Activated effector memory CD4-positive, alpha-beta T cell treated with Interleukin-2 at 50 U/mL for 16 hours (primary cell): ENCODE results near the gene ACSS2.
"Not testable (repeated sequence)": the region's sequence is repeated elsewhere in the genome, so short reads cannot be mapped to it uniquely, and the experiment has no call there.

Experiments used
- DNase-seq: peaks from one replicate; pipeline ENCODE4 v3.0.0-alpha.2; 2020

ACSS2 gene

DNA sequence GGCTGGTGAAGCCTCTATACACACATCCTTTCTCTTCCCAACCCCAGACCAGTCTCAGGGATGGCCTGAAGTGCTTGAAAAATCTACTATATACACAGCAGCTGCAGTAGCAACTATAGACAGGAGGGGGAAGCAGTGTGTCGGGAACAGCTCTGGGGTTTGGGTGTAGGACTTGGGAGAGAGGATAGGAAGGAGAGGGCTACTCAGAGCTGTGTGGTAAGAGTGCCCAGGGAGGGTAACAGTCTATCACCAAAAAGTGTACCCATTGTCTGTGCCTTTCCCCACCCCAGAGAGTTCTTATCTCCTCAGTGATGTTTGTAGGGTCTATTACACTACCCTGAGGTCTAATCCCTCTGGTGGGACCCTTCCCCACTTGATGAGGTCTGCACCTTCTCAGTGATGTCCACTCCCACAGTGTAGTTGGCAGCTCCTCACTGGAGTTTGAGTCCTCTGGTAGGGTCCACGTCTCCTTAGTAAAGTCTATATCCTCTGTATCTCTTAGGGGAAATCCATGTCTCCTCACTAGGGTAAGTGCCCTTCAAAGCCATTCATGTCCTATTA, 2.2 kb upstream of the ACSS2 start:
- peak; percentile 16 for DNase-seq

DNA sequence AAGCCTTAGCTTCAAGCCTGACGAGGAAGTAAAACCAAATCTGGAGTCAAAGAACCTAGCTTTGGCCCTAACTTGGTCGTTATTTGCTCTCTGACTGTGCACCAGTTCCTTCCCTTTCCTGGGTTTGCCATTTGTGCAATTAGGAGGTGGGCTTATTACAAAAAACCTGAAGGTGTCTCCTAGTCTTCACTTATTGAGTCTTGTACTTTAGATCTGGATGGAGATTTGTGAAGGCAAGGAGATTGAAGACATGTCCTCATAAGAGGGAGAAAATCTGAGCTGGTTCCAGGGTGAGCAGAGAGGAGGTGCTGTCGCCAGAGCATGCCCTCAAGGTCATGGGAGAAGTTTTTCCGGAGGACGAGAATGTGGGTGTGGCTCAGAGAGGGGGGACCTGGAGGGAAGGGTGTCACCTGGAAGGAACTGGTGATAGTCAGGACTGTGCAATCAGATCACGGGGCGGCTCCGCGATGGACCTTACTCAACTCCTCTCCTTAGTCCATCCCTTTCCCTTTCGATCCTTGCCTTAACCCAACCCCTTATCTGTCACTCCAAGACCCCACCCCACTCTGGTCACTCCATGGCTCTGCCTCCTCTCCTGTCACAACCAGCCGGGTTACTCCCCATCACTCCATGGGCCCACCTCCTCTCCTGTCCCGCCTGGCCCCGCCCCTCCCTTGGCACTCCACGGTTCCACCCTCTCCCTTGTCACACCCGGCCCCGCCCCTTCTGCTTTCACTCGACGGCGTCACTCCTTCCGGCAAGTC, 588 bp upstream of the ACSS2 start:
- no peak for DNase-seq

DNA sequence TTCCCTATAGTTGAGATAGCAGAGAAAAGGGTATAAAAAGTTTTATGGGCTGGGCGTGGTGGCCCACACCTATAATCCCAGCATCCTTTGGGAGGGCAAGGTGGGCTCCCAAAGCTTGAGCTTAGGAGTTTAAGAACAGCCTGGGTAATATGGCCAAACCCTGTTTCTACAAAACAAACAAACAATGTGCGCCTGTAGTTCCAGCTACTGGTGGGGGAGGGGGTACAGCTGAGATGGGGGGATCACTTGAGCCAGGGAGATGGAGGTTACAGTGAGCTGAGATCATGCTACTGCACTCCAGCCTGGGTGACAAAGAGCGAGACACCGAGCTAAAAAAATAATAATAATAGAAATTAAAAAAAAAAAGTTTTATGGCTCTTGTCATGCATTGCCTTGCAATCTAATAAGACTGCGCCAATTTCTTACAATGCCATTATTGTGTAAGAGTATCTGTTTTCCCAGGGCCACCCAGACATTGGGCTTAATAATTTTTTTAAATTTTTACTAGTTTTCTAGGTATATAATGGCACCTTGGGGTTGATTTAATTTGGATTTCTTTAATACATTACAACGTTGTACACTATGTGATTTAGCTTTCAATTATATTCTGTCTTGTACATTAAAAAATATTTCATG, 3.9 kb downstream of the ACSS2 start:
- DNase-seq, result no peak

DNA sequence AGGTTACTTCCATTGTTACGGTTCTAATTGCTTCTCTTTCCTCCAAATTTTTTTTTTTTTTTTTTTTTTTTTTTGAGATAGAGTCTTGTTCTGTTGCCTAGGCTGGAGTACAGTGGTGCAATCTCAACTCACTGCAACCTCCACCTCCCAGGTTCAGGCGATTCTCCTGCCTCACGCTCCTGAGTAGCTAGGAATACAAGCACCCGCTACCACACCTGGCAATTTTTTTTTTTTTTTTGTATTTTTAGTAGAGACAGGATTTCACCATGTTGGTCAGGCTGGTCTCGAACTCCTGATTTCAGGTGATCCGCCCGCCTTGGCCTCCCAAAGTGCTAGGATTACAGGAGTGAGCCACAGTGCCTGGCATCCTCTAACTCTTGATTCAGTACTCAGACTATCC, 4.6 kb downstream of the ACSS2 start:
- DNase-seq, result not testable (repeated sequence)

DNA sequence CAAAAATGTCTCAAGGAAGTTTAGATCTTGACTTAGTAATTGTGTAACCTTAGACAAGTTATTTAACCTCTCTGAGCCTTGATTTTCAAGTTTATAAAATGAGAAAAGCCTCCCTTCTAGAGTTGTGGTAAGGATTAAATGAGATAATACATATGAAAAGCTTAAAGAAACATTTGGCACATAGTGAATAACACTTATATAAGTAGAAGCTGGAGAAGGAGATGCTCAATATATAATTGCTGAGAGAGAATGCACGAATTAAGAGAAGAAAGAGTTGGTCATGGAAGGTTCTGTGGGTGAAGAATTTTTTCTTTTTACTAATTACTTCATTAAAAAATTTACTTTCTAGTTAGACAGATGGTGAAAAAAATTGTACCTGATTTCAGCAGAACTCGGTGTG, 5.3 kb downstream of the ACSS2 start:
- no peak for DNase-seq

DNA sequence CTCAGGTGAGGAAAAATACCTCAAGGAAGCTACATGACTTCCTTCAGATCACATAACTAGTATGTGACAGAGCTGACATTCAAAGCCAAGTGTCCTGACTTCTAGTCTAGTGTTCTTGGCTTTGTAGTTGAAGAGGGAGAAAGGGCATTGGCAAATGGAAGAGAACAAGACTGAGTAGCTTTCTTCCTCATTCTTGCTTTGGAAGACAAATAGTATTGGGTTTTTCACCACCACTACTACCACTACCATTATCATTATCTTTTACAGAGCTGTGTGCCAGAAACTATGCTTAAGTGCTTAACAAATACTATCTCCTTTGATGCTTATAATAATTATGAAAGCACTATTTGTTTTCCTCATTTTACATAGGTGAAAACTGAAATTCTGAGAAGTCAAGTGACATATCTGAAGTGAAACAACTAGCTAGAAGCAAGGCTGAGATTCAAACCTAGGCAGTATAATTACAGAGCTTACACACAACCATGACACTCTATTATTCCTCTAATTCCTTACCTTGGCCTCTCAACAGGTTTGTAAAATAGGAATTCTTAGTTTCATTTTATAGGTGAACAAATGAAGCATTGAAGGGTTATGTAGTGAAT, 6.8 kb downstream of the ACSS2 start:
- DNase-seq, result no peak

DNA sequence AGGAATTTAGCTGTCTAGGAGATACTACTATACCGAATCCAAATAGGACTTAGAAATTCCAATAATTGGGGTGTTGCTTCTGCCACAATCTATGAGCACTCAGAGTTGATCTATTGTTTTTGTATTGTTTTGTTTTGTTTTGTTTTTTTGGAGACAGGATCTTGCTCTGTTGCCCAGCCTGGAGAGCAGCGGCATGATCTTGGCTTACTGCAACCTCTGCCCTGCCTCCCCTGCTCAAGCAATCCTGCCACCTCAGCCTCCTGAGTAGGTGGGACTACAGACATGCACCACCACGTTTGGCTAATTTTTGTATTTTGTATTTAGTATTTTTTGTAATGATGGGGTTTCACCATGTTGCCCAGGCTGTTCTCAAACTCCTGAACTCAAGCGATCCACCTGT, 7.4 kb downstream of the ACSS2 start:
- no peak for DNase-seq

DNA sequence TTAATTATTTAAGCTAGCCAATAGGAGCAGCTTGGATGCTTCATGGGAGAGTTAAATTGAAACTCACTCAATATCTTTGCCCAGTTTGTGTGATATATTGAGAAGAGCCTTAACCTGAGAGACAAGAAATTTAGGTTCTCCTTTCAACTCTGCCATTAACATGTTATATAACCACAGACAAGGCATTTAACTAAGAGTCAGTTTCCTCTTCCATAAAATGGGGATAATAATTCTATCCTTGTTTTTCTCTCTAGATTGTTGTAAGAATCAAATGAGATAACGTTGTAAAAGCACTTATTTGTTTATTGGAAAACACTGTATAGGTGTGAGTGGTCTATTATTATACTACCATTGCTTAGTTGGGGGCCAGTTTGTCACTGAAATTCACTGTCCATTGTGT, 7.8 kb downstream of the ACSS2 start:
- DNase-seq, result no peak

DNA sequence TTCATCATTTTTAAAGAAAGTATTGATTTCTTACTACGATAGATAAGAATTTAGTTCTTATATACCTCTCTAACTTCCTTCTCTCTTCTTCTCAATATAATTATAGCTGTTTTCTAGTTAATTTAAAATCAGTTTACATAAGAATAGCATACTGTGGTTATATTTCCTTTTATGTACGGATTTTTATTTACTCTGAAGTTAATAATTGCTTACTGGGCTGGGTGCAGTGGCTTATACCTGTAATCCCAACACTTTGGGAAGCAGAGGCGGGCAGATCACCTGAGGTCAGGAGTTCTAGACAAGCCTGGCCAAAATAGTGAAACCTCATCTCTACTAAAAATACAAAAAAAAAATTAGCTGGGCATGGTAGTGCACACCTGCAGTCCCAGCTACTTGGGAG, 9.7 kb downstream of the ACSS2 start:
- DNase-seq, result no peak

DNA sequence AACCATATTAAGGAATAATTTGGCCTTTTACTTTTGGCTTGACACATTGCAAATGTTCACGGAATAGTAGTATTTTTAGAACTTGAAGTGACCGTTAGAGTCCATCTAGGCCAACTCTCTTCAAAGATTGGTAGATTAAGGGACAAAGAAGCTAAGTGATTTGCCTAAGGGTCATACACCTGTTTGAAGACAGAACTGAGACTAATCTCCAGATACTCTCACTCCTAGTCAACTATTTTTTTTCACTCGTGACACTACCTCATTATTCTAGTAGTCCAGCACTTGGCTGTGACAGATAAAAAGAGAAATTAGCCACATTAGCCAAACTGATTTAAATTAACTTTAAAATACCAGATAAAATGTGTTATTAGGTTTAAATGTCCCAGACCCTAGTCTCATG, 10.6 kb downstream of the ACSS2 start:
- no peak for DNase-seq

DNA sequence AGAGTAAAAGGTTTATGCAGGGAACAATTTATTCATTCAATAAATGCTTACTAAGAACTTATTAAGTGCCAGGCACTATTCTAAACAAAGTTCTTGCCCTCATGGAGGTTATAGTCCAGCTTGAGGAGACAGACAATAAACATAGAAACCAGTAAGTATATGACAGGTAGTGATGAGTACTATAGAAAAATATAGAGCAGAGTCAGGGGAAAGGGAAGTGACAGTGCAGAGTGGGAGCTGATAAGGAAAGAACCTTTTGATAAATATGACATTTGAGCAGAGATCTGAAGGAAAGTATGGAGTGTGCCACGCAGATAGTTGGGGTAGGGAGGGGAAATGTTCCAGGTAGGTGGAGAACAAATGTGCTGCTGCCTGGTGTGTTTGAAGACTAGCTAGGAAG, 12.1 kb downstream of the ACSS2 start:
- no peak for DNase-seq

DNA sequence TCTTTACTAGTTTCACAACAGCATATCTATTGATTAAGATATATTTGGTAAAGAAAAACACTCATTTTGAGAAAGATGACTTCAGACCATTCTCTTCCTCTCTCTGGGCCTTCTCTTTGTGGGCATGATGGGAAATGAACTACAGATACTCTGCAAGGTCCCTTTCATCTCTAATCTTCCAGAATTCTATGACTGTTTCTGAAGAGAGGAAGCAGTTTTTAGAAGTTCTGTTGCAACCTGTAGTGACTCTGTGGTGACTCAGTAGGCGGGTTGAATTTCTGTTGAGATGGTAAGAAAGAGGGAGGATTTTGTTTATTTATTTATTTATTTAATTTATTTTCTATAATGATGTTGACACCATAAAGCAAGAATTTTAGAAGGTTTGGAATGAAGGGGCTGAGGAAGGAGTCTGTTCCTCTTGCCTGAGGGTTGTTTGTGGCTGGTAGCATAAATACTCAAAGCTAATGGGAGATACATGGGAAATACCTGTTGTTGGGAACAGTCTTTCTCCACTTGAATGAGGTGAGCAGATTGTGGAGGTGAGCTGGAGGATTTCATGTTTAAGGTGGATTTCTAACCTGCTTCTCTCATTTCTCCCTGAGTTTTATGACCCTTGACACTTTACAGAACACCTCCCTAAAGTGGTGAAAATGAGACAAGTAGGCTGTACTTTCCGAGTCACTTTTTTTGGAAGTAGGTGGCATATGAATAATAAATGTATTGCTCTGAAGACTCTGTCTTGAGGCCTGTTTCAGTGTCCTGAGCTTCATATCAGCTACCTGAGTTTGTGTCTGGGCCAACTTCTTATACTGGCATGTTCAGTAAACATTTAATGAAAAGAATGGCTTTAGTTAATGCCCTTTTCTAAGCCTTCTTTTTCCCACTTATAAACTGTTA, 15.0 kb downstream of the ACSS2 start:
- no peak for DNase-seq

DNA sequence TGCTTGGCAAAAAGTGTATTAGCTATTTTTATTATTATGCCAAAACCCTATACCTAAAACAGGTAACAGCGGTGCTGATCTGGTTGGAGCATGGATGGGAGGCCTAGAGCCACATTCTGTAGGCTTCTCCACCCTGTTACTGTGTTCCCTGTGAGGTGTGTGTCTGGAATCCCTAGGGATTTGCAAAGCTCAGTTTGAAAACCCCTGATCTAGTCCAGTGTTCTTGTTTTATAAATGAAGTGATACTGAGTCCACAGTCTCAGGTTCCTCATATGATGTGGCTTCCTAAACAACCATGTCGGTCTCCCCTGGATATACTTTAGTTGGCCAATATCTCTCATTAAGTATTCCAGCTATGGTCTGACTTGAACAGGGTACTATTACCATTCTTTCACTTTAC, 16.3 kb downstream of the ACSS2 start:
- DNase-seq, result no peak

DNA sequence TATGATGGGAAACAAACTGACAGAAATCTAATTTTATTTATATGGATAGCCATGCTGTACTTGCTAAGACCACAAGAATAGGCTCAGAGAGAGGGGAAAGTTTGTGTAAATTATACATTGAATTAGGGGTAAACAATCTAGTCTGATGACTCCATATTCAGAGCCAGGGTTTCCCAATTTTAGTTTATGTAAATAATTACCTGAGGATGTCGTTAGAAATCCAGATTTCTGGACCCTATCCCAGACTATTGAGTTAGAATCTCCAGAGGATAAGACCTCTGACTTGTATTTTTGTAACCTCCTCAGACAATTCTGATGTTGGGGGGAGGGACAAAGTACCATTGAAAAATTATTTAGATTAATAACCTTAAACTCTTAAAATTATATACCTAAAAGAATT, 18.3 kb downstream of the ACSS2 start:
- DNase-seq, result no peak

DNA sequence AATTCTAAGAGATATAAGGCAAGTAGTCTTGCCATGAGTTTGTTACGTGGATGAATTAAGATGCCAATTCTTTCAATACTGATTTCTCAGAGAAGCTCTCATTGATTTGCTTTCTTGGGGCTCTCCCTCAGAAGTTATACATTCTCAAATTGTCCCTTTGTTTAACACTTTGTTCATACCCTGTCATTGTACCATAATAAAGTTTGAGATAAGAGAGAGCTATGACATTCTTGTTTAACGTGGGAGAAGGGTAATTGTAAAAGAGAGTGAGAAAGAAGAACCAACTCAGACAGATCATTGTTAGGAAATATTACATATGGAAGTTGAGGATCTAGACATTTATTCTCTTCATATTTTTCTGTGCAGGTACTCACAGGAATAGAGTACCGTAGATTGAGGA, 19.1 kb downstream of the ACSS2 start:
- DNase-seq, result no peak

DNA sequence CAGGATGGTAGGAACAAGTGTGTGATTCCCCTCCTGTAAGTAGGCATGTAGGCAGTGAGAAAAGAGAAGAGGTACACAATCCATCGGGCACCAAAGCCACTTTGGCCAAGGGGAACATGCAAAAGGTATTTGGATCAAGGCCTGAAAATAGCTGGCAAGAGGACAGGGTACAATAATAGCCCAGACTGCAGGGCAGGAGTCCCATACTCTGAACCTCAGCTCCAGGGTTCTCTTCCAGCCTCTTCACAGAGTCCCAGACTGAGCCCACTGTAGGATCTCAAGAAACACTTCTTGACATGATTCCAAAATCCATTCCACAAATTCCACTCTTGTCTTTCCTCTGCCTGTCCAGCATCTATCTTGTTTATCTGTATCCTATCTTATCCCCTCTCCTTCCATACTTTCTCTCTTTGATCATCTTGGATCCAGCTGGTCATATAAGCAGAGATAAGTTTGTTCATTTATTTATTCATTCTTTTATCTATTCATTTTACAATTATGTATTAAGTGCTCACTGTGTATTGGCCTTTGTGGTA, 19.7 kb downstream of the ACSS2 start:
- DNase-seq, result no peak

DNA sequence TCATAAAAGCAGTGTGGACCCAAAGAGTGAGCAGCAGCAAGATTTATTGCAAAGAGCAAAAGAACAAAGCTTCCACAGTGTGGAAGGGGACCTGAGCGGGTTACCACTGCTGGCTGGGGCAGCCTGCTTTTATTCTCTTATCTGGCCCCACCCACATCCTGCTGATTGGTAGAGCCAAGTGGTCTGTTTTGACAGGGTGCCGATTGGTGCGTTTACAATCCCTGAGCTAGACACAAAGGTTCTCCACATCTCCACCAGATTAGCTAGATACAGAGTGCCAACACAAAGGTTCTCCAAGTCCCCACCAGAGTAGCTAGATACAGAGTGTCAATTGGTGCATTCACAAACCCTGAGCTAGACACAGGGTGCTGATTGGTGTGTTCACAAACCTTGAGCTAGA, 21.7 kb downstream of the ACSS2 start:
- DNase-seq, result not testable (repeated sequence)

DNA sequence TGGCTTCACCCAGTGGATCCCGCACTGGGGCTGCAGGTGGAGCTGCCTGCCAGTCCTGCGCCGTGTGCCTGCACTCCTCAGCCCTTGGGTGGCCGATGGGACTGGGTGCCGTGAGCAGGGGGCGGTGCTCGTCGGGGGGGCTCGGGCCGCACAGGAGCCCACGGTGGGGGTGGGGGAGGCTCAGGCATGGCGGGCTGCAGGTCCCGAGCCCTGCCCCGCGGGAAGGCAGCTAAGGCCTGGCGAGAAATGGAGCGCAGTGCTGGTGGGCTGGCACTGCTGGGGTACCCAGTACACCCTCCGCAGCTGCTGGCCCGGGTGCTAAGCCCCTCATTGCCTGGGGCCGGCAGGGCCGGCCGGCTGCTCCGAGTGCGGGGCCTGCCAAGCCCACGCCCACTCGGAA, 22.3 kb downstream of the ACSS2 start:
- DNase-seq, result not testable (repeated sequence)

DNA sequence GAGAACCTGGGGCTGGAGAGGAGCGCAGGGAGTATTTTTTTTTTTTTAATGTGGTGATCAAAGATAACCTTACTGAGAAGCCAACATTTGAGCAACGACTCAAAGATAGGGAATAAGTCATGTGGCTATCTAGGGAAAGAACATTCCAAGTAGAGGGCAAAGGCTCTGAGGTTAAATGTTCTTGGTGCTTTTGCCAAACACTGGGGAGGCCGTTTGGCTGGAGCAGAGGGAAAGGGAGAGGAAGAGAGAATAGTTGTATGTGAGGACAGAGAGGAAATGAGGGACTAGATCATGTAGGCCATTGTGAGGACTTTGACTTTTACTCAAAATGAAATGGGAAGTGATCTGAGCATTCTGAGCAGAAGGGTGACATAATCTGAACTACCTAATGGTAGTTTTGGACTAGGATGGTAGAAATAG, 27.8 kb downstream of the ACSS2 start:
- no peak for DNase-seq

DNA sequence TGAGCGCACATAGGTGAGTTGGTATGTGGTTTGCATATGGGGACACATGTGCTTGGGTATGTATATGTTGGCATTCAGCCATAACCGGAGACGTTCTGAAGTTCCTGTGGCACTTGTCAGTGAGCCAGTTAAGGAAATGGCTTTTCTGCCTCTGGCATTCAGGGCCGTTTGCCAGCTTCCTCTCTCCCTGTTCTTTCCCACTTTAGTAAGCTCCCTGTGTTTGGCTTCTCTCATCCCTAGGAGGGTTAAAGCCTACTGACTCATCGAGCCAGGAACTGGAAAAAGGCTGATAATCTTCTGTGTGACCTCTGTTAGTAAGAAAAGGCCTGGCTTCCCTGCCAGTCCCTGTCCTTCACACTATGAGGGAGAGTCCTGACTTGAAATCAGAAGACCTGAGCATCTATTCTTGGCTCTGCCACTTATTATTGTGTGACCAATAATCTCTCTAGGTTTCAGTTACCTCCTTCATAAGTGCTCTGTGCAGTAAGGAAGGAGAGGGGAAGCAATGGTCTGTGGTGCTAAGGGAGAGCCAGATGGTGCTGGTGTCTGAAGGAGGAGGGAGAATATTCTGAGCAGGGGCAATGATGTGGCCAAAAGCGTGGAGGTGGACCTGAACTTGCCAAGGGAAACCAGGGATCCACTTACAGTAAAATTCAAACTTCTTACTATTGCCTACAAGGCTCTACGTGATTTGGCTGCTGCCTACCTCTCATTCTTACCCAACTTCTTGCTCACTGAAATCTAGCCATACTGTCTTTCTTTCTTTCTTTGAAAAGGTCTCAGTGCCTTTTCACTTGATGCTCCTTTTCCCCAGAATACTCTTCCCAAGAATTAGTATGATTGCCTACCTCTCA, 31.4 kb downstream of the ACSS2 start:
- no peak for DNase-seq

DNA sequence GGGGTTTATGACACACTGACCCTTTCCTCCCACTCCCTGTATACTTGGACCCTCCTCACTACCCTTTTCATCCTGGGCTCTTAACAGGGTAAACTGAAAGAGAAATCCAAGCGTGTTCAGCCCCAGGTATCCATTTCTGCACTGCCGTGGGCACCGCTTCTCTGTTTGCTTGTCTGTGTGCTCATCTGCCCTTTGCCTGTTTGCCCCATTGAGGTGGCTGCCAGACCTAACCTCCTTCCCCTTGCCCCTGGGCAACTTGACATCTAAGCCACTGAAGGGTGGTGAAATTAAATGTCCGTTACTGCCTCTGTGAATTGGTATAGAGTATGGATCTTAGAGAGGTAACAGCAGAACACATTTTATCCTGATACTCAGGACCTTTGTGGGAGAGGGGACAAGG, 38.7 kb downstream of the ACSS2 start:
- DNase-seq, result no peak
